Measurements from ENCODE around the gene ANTKMT. TPM values are rescaled to one million over a fixed set of nuclear protein-coding genes. Genes with fewer than 3 reads are reported as not detected.
A peak's percentile ranks its signal among the peaks of the same experiment; 100 is the strongest.

The ANTKMT gene
- total and polyA plus RNA-seq, 4 donors = 14.0 to 29.7 (median 19.7) TPM

DNA sequence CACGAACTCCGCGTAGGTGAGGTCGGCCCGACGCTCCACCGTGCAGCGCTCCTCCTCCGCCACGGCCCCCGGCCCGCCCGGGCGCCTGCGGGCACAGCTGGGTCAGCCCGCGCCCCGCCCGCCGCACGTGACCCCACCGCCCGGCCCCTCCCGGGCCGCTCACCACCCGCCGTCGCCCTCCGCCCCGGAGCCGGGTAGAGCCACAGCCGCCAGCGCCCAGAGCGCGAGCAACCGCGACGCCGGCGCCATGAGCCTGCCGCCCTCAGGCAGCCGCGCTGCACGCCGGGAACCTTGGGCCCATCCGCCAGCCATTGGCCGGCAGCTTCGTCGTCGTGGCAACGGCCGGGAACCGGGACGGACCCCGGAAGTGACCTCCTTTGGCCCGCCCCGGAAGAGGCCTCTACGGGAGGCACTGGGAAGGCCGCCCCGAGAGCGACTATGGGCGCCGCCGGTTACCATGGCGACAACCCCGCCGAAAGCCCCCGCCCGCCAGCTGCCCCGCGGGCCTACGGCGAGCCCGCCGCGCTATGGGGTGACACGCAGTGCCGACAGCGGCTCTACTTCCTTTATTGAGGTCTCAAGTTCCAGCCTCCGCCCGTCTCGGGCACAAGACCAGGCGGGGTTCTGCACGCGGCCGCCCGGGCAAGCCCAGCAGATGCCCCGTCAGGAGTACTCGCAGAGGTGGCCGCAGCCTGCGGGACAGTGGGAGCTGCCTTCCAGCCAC, 36.7 kb upstream of the ANTKMT start, which contains the start of gene JMJD8:
Gene JMJD8 (minus strand): TSS at position 264 of the 724 bp plus-strand sequence. CDS start 15 bp downstream, at position 249.
- H3K27me3 ChIP-seq (ENCODE audit: control insufficient read depth in 4 of 4, insufficient read depth in 4 of 4, low read length in 3 of 4) = no peaks in the 10 kb centered on the region
- H3K4me1 ChIP-seq (ENCODE audit: control insufficient read depth in 4 of 4, insufficient read depth in 4 of 4, low read length in 3 of 4) = peaks cover 28 to 58% (median 47%) of the 10 kb centered on the region in 4 donors
- no peaks in the 10 kb centered on the region for H3K9me3 ChIP-seq (ENCODE audit: control insufficient read depth in 4 of 4, low read length in 3 of 4)
- H3K4me3 ChIP-seq (ENCODE audit: low read depth in 1 of 3, low read length in 3 of 3) = peak within 1 kb of the TSS; percentile 57 to 85 (median 61)
- DNase-seq (ENCODE audit: low spot score) = peak; percentile 98
- H3K9ac ChIP-seq (ENCODE audit: low read depth in 1 of 2, low read length in 2 of 2) = no peak within 1 kb of the TSS
- TF ChIP-seq JUND (IDR thresholded peaks at IDR 0.05) = no peak
- peak; percentile 86 to 95 for TF ChIP-seq GABPA (IDR thresholded peaks at IDR 0.05 in 1 of 2, conservative IDR thresholded peaks at IDR 0.05 in 1 of 2)
- no peak for TF ChIP-seq RAD21 (IDR thresholded peaks at IDR 0.05)
- TF ChIP-seq SP1 (IDR thresholded peaks at IDR 0.05) = peak; percentile 55
- no peak for TF ChIP-seq ATF3 (IDR thresholded peaks at IDR 0.05)
- TF ChIP-seq YY1 (IDR thresholded peaks at IDR 0.05) = peak; percentile 79
- TF ChIP-seq HNF4A (conservative IDR thresholded peaks at IDR 0.05) = no peak
- TF ChIP-seq CTCF (IDR thresholded peaks at IDR 0.05; ENCODE audit: low read depth, low read length, missing input control) = no peak
- TF ChIP-seq NR2F2 (IDR thresholded peaks at IDR 0.05) = peak; percentile 22
- TF ChIP-seq MAX (IDR thresholded peaks at IDR 0.05) = no peak
- 7% methylated on average over 91 of the region's 91 CpGs for WGBS
- H3K27ac ChIP-seq (ENCODE audit: low read depth in 1 of 2, low read length in 2 of 2) = peak within 1 kb of the TSS; percentile 60 to 68
- peaks cover 8 to 21% (median 12%) of the 10 kb centered on the region in 4 donors for H3K36me3 ChIP-seq (ENCODE audit: control insufficient read depth in 4 of 4, insufficient read depth in 3 of 4, low read depth in 1 of 4, low read length in 3 of 4)

GRCh38 chr16:684961-685696, 35.8 kb upstream of the ANTKMT start:
- Histone ChIP-seq H3K9ac (ENCODE audit: low read depth in 1 of 2, low read length in 2 of 2) (no peak overlapping the region), H3K4me1 (ENCODE audit: control insufficient read depth in 4 of 4, insufficient read depth in 4 of 4, low read length in 3 of 4) (peaks cover 32 to 62% (median 50%) of the 10 kb centered on the region in 4 donors), H3K27ac (ENCODE audit: low read depth in 1 of 2, low read length in 2 of 2) (no peak overlapping the region), H3K9me3 (ENCODE audit: control insufficient read depth in 4 of 4, low read length in 3 of 4) (no peaks in the 10 kb centered on the region), H3K27me3 (ENCODE audit: control insufficient read depth in 4 of 4, insufficient read depth in 4 of 4, low read length in 3 of 4) (no peaks in the 10 kb centered on the region), H3K36me3 (ENCODE audit: control insufficient read depth in 4 of 4, insufficient read depth in 3 of 4, low read depth in 1 of 4, low read length in 3 of 4) (peaks cover 8 to 21% (median 12%) of the 10 kb centered on the region in 4 donors), H3K4me3 (ENCODE audit: low read depth in 1 of 3, low read length in 3 of 3) (peak overlapping the region in 1 of 3 donors; percentile 85)
- TF ChIP-seq TAF1 (conservative IDR thresholded peaks at IDR 0.05) (no peak), YY1 (IDR thresholded peaks at IDR 0.05) (no peak), GABPA (IDR thresholded peaks at IDR 0.05 in 1 of 2, conservative IDR thresholded peaks at IDR 0.05 in 1 of 2) (no peak), RXRA (IDR thresholded peaks at IDR 0.05) (no peak), ATF3 (IDR thresholded peaks at IDR 0.05) (no peak), HNF4G (IDR thresholded peaks at IDR 0.05) (no peak), ZBTB33 (IDR thresholded peaks at IDR 0.05) (no peak), JUND (IDR thresholded peaks at IDR 0.05) (no peak), HNF4A (conservative IDR thresholded peaks at IDR 0.05) (no peak), FOXA1 (IDR thresholded peaks at IDR 0.05) (no peak), RAD21 (IDR thresholded peaks at IDR 0.05) (no peak), FOXA2 (IDR thresholded peaks at IDR 0.05) (no peak), MAX (IDR thresholded peaks at IDR 0.05) (no peak)
- 96% methylated on average over 61 of the region's 61 CpGs for WGBS
- DNase-seq (ENCODE audit: low spot score) = no peak

Measured in liver (tissue), 9 donors.